DND-41 (cell line): Measurements from ENCODE around the gene ABLIM2.

Source experiments
- ATAC-seq: fragments of 200-7000 bp; cut with Tn5 transposase; 3 replicates; pipeline ENCODE4 v1.9.1; 2021; ENCODE audit warnings: low read depth; ENCODE audit not compliant: insufficient read depth
- DNase-seq: peaks from one replicate; pipeline ENCODE4 v3.0.0-alpha.2; 2020
- H2AFZ ChIP-seq: 2 replicates; pipeline ENCODE4 v1.6.0; 2012; ENCODE audit warnings: low read depth, low read length
- H3K27ac ChIP-seq: 2 replicates; pipeline ENCODE4 v1.5.1; 2012; ENCODE audit warnings: low read length, inconsistent platforms
- H3K27me3 ChIP-seq: fragments of 200-600 bp; sonication (generic); 2 replicates; pipeline ENCODE4 v1.6.0; 2012; ENCODE audit warnings: low read length, mild to moderate bottlenecking, inconsistent platforms; ENCODE audit not compliant: insufficient read depth, poor library complexity
- H3K36me3 ChIP-seq: 2 replicates; pipeline ENCODE4 v1.5.1; 2012; ENCODE audit warnings: low read length, inconsistent platforms; ENCODE audit not compliant: insufficient read depth
- H3K4me1 ChIP-seq: 2 replicates; pipeline ENCODE4 v1.5.1; 2012; ENCODE audit warnings: mild to moderate bottlenecking, low read length; ENCODE audit not compliant: insufficient read depth
- H3K4me2 ChIP-seq: 2 replicates; pipeline ENCODE4 v1.6.0; 2012; ENCODE audit warnings: mild to moderate bottlenecking, moderate library complexity, low read length, inconsistent platforms; ENCODE audit not compliant: insufficient read depth
- H3K4me3 ChIP-seq, 2 experiments: fragments of 200-600 bp in 1 of 2; shearing (Covaris generic) in 1 of 2; 2 replicates each; pipeline ENCODE4 v1.5.1; 2012 to 2016; ENCODE audit warnings: inconsistent platforms in 2 of 2, low read length in 2 of 2, mild to moderate bottlenecking in 2 of 2, low read depth in 1 of 2, moderate library complexity in 1 of 2
- H3K79me2 ChIP-seq: 2 replicates; pipeline ENCODE4 v1.6.0; 2012; ENCODE audit warnings: low read length, inconsistent platforms; ENCODE audit not compliant: insufficient read depth
- H3K9ac ChIP-seq: 2 replicates; pipeline ENCODE4 v1.6.0; 2012; ENCODE audit warnings: low read depth, mild to moderate bottlenecking, inconsistent platforms, low read length, moderate library complexity
- H3K9me3 ChIP-seq: 2 replicates; pipeline ENCODE4 v1.5.1; 2012; ENCODE audit warnings: low read length, moderate library complexity, mild to moderate bottlenecking, inconsistent platforms; ENCODE audit not compliant: insufficient read depth, severe bottlenecking
- H4K20me1 ChIP-seq: 2 replicates; pipeline ENCODE4 v1.6.0; 2012; ENCODE audit warnings: low read length; ENCODE audit not compliant: insufficient read depth
- EZH2 ChIP-seq: IDR thresholded peaks from 3 replicates; pipeline ENCODE4 v1.6.1; 2012; ENCODE audit warnings: borderline replicate concordance, low read depth, mild to moderate bottlenecking, moderate library complexity, low read length, inconsistent platforms; ENCODE audit not compliant: severe bottlenecking
- TF ChIP-seq, protein P1 (sequence below): IDR thresholded peaks from 2 replicates; pipeline ENCODE4 v1.5.1; 2012; ENCODE audit warnings: borderline replicate concordance, low read length, moderate library complexity, mild to moderate bottlenecking; ENCODE audit not compliant: poor library complexity, severe bottlenecking; ENCODE audit errors: extremely low read depth

ABLIM2 gene

DNA sequence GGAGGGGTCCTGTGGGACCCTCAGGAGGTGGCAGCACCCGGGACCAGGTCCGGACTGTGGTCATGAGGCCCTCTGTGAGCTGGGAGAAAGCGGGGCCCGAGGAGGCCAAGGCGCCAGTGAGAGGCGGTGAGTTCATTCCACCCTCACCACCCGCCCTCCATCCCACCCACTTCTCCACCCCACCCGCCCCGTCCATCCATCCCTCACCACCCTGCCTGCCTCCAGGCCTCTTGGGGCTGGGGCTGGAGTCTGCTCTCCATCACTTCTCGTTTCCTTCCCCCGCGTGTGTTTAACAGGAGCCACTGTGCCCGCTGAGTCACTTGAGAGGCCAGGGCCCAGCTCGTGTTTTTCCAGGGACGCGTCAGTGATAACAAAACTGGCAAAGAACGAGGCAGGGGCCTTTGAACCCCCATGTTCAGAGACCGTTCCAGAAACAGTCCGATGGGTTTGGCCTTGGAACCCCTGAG, 46.7 kb upstream of the ABLIM2 start:
- DNase-seq = no peak
- Histone ChIP-seq H3K4me1 (peaks cover 74% of the 10 kb centered on the region), H3K4me2 (no peak overlapping the region)

DNA sequence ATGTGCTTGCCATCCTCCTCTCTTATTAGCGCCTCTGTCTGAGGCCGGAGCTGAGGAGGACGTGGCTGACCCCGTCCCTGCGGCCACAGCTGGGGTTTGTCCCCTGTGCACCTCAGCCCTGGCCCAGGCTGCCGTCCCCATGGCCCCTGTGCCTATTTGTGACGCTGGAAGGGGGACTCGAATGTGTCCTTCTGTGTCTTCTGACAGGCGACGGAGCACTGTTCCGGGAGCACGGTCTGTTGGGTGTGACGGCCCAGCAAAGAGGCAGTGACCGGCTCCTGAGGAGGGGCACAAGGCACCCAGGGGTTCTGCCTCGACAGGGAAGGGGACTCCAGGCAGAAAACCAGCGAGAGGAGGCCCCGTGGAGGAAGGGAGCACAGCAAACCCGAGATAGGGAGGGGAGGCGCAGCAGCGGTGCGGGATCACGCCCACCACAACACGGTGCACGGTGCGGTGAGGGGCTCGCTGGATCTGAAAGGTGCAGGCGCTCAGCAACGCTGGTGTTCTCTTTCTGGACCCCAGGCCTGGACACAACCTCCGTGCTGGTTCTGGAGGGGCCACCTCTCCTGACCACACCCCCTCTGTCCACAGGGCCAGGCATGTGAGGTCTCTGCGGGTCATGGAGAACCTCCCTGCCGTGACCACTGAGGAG, 46.1 kb upstream of the ABLIM2 start:
- H3K79me2 ChIP-seq = peaks cover 16% of the 10 kb centered on the region
- peak overlapping the region; percentile 87 for H3K27ac ChIP-seq
- ATAC-seq (no peak), DNase-seq (no peak)
- peaks cover 3% of the 10 kb centered on the region; the same call in 1 of the 2 replicates for H3K36me3 ChIP-seq
- H3K4me1 ChIP-seq = peaks cover 80% of the 10 kb centered on the region
- no peak for TF ChIP-seq EZH2
- TF ChIP-seq, protein P1, sequence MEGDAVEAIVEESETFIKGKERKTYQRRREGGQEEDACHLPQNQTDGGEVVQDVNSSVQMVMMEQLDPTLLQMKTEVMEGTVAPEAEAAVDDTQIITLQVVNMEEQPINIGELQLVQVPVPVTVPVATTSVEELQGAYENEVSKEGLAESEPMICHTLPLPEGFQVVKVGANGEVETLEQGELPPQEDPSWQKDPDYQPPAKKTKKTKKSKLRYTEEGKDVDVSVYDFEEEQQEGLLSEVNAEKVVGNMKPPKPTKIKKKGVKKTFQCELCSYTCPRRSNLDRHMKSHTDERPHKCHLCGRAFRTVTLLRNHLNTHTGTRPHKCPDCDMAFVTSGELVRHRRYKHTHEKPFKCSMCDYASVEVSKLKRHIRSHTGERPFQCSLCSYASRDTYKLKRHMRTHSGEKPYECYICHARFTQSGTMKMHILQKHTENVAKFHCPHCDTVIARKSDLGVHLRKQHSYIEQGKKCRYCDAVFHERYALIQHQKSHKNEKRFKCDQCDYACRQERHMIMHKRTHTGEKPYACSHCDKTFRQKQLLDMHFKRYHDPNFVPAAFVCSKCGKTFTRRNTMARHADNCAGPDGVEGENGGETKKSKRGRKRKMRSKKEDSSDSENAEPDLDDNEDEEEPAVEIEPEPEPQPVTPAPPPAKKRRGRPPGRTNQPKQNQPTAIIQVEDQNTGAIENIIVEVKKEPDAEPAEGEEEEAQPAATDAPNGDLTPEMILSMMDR = no peak
- H3K4me3 ChIP-seq = no peak overlapping the region
- H3K9me3 ChIP-seq = no peaks in the 10 kb centered on the region
- H3K9ac ChIP-seq = no peak overlapping the region
- no peaks in the 10 kb centered on the region for H3K27me3 ChIP-seq
- H4K20me1 ChIP-seq = no peaks in the 10 kb centered on the region; the same call in 1 of the 2 replicates
- no peak overlapping the region for H2AFZ ChIP-seq
- H3K4me2 ChIP-seq = no peak overlapping the region

More for the DNA sequence above, 46.7 kb upstream of the ABLIM2 start:
- Histone ChIP-seq H3K27me3 (no peaks in the 10 kb centered on the region), H3K4me3 (no peak overlapping the region), H4K20me1 (no peaks in the 10 kb centered on the region; the same call in 1 of the 2 replicates), H3K9me3 (no peaks in the 10 kb centered on the region), H3K9ac (no peak overlapping the region), H2AFZ (no peak overlapping the region), H3K36me3 (peaks cover 3% of the 10 kb centered on the region; the same call in 1 of the 2 replicates), H3K79me2 (peaks cover 11% of the 10 kb centered on the region; the same call in 1 of the 2 replicates), H3K27ac (peak overlapping the region; percentile 87)
- no peak for ATAC-seq
- TF ChIP-seq EZH2 = no peak
- TF ChIP-seq, protein P1 = no peak

DNA sequence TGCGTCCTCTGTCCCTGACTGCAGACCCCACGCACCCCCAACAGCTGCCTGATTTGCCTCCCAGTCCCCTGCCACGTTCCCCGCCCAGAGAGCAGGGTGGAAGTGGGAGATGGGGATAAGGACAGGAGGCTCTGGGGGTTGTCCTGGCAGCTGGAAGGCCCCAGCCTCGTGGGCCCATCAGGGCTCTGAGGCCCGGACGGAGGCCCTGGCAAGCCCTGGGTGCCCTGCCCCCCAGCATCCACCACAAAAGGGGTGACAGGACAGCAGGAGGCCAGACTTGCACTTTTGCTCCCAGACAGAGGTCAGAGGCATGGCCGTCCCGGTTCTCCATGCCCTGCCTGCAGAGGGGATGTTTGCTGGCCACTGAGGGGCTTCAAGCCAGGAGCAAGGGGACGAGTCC, 45.2 kb upstream of the ABLIM2 start:
- no peaks in the 10 kb centered on the region for H3K27me3 ChIP-seq
- H3K9me3 ChIP-seq = no peaks in the 10 kb centered on the region
- peaks cover 88% of the 10 kb centered on the region for H3K4me1 ChIP-seq
- 0 out of 2 replicates have a peak, but pooled peaks cover under 1% of the 10 kb centered on the region for H3K36me3 ChIP-seq
- H3K4me2 ChIP-seq = no peak overlapping the region
- H3K4me3 ChIP-seq = no peak overlapping the region
- H3K27ac ChIP-seq = peak overlapping the region; percentile 87
- TF ChIP-seq, protein P1 = no peak
- TF ChIP-seq EZH2 = no peak
- peaks cover 19% of the 10 kb centered on the region for H3K79me2 ChIP-seq
- H4K20me1 ChIP-seq = no peaks in the 10 kb centered on the region; the same call in 1 of the 2 replicates
- DNase-seq (no peak), ATAC-seq (no peak)
- peak overlapping the region; percentile 51; the same call in 1 of the 2 replicates for H3K9ac ChIP-seq
- no peak overlapping the region for H2AFZ ChIP-seq
